Esophagus muscularis mucosa (tissue), 4 donors: ENCODE data around the gene C22orf15. TPM values are rescaled to one million over a fixed set of nuclear protein-coding genes. Genes with fewer than 3 reads are reported as not detected.
A peak's percentile ranks its signal among the peaks of the same experiment; 100 is the strongest.

Experiments
- DNase-seq: peaks from one replicate; pipeline ENCODE4 v3.0.0-alpha.2; 2017; ENCODE audit errors: extremely low spot score
- H3K27ac ChIP-seq, 4 donors: fragments of 200-600 bp; sonication (generic); replicated peaks in 1 of 4; 1 replicate in 3 of 4; 2 replicates in 1 of 4; pipeline ENCODE4 v1.5.1; 2016 to 2019; ENCODE audit warnings: mild to moderate bottlenecking in 1 of 4
- H3K27me3 ChIP-seq, 4 donors: fragments of 200-600 bp; sonication (generic); one replicate each; pipeline versions ENCODE4 v1.5.1 to v1.6.0; 2016 to 2019
- H3K36me3 ChIP-seq, 4 donors: fragments of 200-600 bp; sonication (generic); one replicate each; pipeline ENCODE4 v1.5.1; 2016 to 2019
- H3K4me1 ChIP-seq, 4 donors: fragments of 200-600 bp; sonication (generic); one replicate each; pipeline ENCODE4 v1.5.1; 2016 to 2019
- H3K4me3 ChIP-seq, 4 donors: fragments of 200-600 bp; sonication (generic); 1 replicate in 2 of 4; 2 replicates in 2 of 4; pipeline ENCODE4 v1.5.1; 2016 to 2019; ENCODE audit warnings: mild to moderate bottlenecking in 4 of 4, moderate library complexity in 1 of 4
- H3K9me3 ChIP-seq, 4 donors: fragments of 200-600 bp; sonication (generic); 1 replicate in 3 of 4; 2 replicates in 1 of 4; pipeline ENCODE4 v1.5.1; 2016 to 2019
- EP300 ChIP-seq: sonication (generic); formaldehyde crosslinking; IDR thresholded peaks from one replicate; pipeline ENCODE4 v1.6.1; 2017; ENCODE audit warnings: antibody characterized with exemption
- POLR2A ChIP-seq: fragments of 450-650 bp; IDR thresholded peaks from one replicate; pipeline ENCODE4 v1.6.1; 2017; ENCODE audit warnings: antibody characterized with exemption, moderate library complexity, mild to moderate bottlenecking, low read depth
- POLR2AphosphoS5 ChIP-seq, 2 donors: sonication (generic); formaldehyde crosslinking; IDR thresholded peaks; one replicate each; pipeline ENCODE4 v1.6.1; 2017; ENCODE audit warnings: antibody characterized with exemption in 2 of 2
- WGBS: methylation state at CpG from one replicate; pipeline ENCODE4 v1.1.5; 2018; 5-methylcytosine and 5-hydroxymethylcytosine counted together
- intact Hi-C: fragments of 100-400 bp; cut with DNase I; formaldehyde crosslinking; loops from one replicate; pipeline ENCODE4 v1.15.1; 2023
- total RNA-seq, 4 donors: library from RNA; depleted of rRNA; stranded (reverse); fragments of >200 nt; gene quantifications; one replicate each; pipeline versions ENCODE4 v1.1.0 to v1.2.1, GENCODE V29; 2016
- TF ChIP-seq, protein P1 (sequence below), 3 experiments: fragments of 200-600 bp in 2 of 3; fragments of 450-650 bp in 1 of 3; sonication (generic) in 2 of 3; IDR thresholded peaks; one replicate each; pipeline ENCODE4 v1.5.1; 2017 to 2019; ENCODE audit warnings: antibody characterized with exemption in 3 of 3, mild to moderate bottlenecking in 2 of 3, moderate library complexity in 1 of 3

The C22orf15 gene
- total RNA-seq, 4 donors from 2014 or later, result 0.58 TPM; not detected in 3

DNA sequence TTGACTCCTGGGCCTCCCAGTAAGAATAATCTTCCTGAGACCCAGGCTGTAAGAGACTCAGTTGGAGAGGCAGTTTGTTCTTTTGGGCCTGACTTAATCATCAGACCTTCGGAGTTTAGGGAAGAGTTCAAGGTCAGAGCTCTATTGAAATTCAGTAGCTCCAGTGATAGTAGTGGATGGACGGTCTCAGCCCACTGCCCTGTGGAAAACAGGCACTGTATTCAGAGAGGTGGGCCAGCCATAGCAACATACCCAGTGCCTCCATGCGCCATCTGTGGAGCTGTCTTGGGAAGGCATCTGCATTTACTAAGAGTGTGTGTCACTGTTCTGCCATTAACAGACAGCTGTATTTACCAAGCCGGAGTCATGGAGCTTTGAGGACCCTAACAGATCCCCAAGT lies 26.8 kb downstream of the C22orf15 start:
- no peak for TF ChIP-seq EP300
- no peak for TF ChIP-seq POLR2A
- TF ChIP-seq, protein P1, sequence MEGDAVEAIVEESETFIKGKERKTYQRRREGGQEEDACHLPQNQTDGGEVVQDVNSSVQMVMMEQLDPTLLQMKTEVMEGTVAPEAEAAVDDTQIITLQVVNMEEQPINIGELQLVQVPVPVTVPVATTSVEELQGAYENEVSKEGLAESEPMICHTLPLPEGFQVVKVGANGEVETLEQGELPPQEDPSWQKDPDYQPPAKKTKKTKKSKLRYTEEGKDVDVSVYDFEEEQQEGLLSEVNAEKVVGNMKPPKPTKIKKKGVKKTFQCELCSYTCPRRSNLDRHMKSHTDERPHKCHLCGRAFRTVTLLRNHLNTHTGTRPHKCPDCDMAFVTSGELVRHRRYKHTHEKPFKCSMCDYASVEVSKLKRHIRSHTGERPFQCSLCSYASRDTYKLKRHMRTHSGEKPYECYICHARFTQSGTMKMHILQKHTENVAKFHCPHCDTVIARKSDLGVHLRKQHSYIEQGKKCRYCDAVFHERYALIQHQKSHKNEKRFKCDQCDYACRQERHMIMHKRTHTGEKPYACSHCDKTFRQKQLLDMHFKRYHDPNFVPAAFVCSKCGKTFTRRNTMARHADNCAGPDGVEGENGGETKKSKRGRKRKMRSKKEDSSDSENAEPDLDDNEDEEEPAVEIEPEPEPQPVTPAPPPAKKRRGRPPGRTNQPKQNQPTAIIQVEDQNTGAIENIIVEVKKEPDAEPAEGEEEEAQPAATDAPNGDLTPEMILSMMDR (IDR thresholded peaks at IDR 0.05), result no peak
- TF ChIP-seq POLR2AphosphoS5 (IDR thresholded peaks at IDR 0.05), result no peak
- whole genome bisulfite sequencing, result 90% methylated on average over 4 of the region's 4 CpGs
- Histone ChIP-seq H3K36me3 (peaks cover 21 to 31% (median 29%) of the 10 kb centered on the region in 4 donors), H3K4me1 (peaks cover 31 to 69% (median 59%) of the 10 kb centered on the region in 4 donors), H3K4me3 (no peak overlapping the region), H3K9me3 (no peaks in the 10 kb centered on the region), H3K27ac (peak overlapping the region in 3 of 4 donors; percentile 3 to 42 (median 21)), H3K27me3 (no peaks in the 10 kb centered on the region)
- intact Hi-C loops, result no loop called here
- DNase-seq, result no peak

GRCh38 chr22:23790819-23791737 lies 28.3 kb downstream of the C22orf15 start:
- Histone ChIP-seq H3K9me3 (no peaks in the 10 kb centered on the region), H3K4me1 (peaks cover 30 to 60% (median 52%) of the 10 kb centered on the region in 4 donors), H3K4me3 (no peak overlapping the region), H3K27me3 (no peaks in the 10 kb centered on the region), H3K36me3 (peaks cover 21 to 45% (median 44%) of the 10 kb centered on the region in 4 donors), H3K27ac (peak overlapping the region; percentile 13 to 42 (median 26))
- intact Hi-C loops, result no loop called here
- DNase-seq, result no peak
- TF ChIP-seq POLR2A (no peak), EP300 (no peak), POLR2AphosphoS5 (IDR thresholded peaks at IDR 0.05) (no peak)
- TF ChIP-seq, protein P1 (IDR thresholded peaks at IDR 0.05), result no peak
- WGBS, result 38% methylated on average over 11 of the region's 11 CpGs

- no peaks in the 10 kb centered on the region for H3K27me3 ChIP-seq
- H3K27ac ChIP-seq, result peak overlapping the region; percentile 13 to 42 (median 26)
- 79% methylated on average over 18 of the region's 25 CpGs for WGBS
- peaks cover 25 to 54% (median 45%) of the 10 kb centered on the region in 4 donors for H3K4me1 ChIP-seq
- H3K36me3 ChIP-seq, result peaks cover 26 to 52% (median 51%) of the 10 kb centered on the region in 4 donors
- TF ChIP-seq POLR2AphosphoS5 (IDR thresholded peaks at IDR 0.05) (no peak), EP300 (no peak), POLR2A (no peak)
- TF ChIP-seq, protein P1 (IDR thresholded peaks at IDR 0.05), result no peak
- DNase-seq, result no peak
- H3K9me3 ChIP-seq, result no peaks in the 10 kb centered on the region
- intact Hi-C loops, result no loop called here
- no peak overlapping the region for H3K4me3 ChIP-seq
These were observed 29.2 kb downstream of the C22orf15 start for GRCh38 chr22:23791738-23792645.

DNA sequence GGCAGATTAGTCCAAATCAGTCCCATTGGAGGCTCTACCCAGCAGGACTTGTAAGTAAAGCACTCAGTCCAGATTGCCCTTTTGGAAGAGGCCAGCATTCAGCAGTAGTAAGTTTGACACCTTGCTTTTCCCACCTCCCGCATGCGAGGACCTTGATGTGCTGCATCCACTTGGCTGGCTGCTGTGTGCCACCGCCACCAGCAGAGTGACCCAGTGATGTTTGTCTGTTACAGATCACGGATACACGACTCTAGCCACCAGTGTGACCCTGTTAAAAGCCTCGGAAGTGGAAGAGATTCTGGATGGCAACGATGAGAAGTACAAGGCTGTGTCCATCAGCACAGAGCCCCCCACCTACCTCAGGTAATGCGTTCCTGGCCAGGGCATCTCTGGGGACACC lies 30.5 kb downstream of the C22orf15 start:
- intact Hi-C loops, result no loop called here
- Histone ChIP-seq H3K4me1 (peaks cover 19 to 43% (median 36%) of the 10 kb centered on the region in 4 donors), H3K27me3 (no peaks in the 10 kb centered on the region), H3K4me3 (no peak overlapping the region), H3K36me3 (peaks cover 34 to 64% (median 59%) of the 10 kb centered on the region in 4 donors), H3K9me3 (no peaks in the 10 kb centered on the region), H3K27ac (no peak overlapping the region)
- TF ChIP-seq, protein P1 (IDR thresholded peaks at IDR 0.05), result no peak
- TF ChIP-seq POLR2A (no peak), EP300 (no peak), POLR2AphosphoS5 (IDR thresholded peaks at IDR 0.05) (no peak)
- WGBS, result 89% methylated on average over 8 of the region's 8 CpGs
- DNase-seq, result no peak
